HFF-Myc (cell line): ENCODE measurements around the gene TMEM145.
"Not testable (repeated sequence)": the region's sequence is repeated elsewhere in the genome, so short reads cannot be mapped to it uniquely, and the experiment has no call there.

Source experiments
- DNase-seq: peaks from one replicate; pipeline ENCODE4 v3.0.0-alpha.2; 2011; ENCODE audit warnings: low read depth; ENCODE audit errors: extremely low read depth
- H3K4me3 ChIP-seq: replicated peaks from 2 replicates; pipeline ENCODE4 v1.5.1; 2011; ENCODE audit warnings: low read depth, mild to moderate bottlenecking, control low read depth, low read length
- CTCF ChIP-seq: IDR thresholded peaks from 2 replicates; pipeline ENCODE4 v1.5.1; 2012; ENCODE audit warnings: mild to moderate bottlenecking, low read depth, low read length, control low read depth; ENCODE audit errors: missing control alignments

TMEM145 gene

GRCh38 chr19:42333975-42334696, 21.0 kb downstream of the TMEM145 start:
- no peak for TF ChIP-seq CTCF
- no peak overlapping the region for H3K4me3 ChIP-seq
- DNase-seq: no peak

- no peak for DNase-seq
- TF ChIP-seq CTCF: no peak
- H3K4me3 ChIP-seq: no peak overlapping the region
These were observed 21.7 kb downstream of the TMEM145 start for GRCh38 chr19:42334697-42335373.

GRCh38 chr19:42335374-42335936, 22.3 kb downstream of the TMEM145 start:
- H3K4me3 ChIP-seq: no peak overlapping the region
- TF ChIP-seq CTCF: no peak
- no peak for DNase-seq

- TF ChIP-seq CTCF: no peak
- H3K4me3 ChIP-seq: no peak overlapping the region
- no peak for DNase-seq
These were observed 22.9 kb downstream of the TMEM145 start for GRCh38 chr19:42335971-42336370.

GRCh38 chr19:42339126-42339860, 26.2 kb downstream of the TMEM145 start:
- not testable (repeated sequence) for DNase-seq, H3K4me3 ChIP-seq

GRCh38 chr19:42339922-42340321, 26.8 kb downstream of the TMEM145 start:
- not testable (repeated sequence) for H3K4me3 ChIP-seq, DNase-seq

GRCh38 chr19:42343344-42344110, 30.4 kb downstream of the TMEM145 start:
- TF ChIP-seq CTCF: peak; percentile 30
- H3K4me3 ChIP-seq: no peak overlapping the region
- DNase-seq: no peak
